Transverse colon (tissue), 4 donors: ENCODE data around the gene NHERF1.

Source experiments
- POLR2A ChIP-seq: fragments of 450-650 bp; IDR thresholded peaks from one replicate; pipeline ENCODE4 v1.6.1; 2016; ENCODE audit warnings: antibody characterized with exemption, mild to moderate bottlenecking, moderate library complexity
- POLR2AphosphoS5 ChIP-seq, 3 donors: sonication (generic); formaldehyde crosslinking; IDR thresholded peaks; one replicate each; pipeline ENCODE4 v1.6.1; 2016; ENCODE audit warnings: antibody characterized with exemption in 3 of 3
- TF ChIP-seq, protein P1 (sequence below), 5 experiments: fragments of 200-600 bp in 3 of 5; fragments of 450-650 bp in 2 of 5; sonication (generic) in 3 of 5; IDR thresholded peaks; 1 replicate in 2 of 5; 2 replicates in 3 of 5; pipeline ENCODE4 v1.5.1; 2016 to 2017; ENCODE audit warnings: antibody characterized with exemption in 5 of 5, inconsistent platforms in 3 of 5, mild to moderate bottlenecking in 2 of 5, moderate library complexity in 1 of 5

DNA sequence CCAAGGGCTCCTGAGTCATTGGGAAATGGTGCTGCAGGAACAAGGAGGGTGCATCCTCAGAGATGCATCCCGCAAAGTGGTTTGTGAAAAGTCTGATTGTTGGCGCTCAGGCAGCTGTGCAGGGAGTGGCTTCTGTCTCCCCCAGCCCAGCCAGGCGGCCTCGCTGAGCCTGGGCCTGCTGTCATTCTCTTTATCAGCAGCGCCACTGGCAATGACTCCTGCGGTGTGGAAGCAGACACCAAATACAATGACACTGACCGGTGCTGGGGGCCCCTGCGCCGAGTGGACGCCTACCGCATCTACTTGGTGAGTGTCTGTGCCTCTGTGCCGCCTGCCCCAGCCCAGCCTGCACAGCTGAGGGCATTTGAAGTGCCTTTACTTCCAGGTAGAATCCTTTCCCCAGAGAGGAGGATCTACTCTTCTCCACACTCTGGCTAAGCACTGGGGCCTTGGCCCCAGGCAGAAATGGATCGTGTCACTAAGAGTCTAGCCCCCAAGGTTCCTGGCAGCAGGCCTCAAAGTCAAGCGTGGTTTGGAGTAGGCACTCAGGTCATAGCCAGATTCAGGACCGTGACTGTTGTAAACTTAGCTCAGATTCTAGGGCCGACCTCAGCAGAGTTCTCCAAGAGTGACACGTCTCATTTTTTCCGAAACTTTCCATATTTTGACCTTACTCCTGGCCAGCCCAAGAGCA lies 47.0 kb downstream of the NHERF1 start:
- TF ChIP-seq, protein P1, sequence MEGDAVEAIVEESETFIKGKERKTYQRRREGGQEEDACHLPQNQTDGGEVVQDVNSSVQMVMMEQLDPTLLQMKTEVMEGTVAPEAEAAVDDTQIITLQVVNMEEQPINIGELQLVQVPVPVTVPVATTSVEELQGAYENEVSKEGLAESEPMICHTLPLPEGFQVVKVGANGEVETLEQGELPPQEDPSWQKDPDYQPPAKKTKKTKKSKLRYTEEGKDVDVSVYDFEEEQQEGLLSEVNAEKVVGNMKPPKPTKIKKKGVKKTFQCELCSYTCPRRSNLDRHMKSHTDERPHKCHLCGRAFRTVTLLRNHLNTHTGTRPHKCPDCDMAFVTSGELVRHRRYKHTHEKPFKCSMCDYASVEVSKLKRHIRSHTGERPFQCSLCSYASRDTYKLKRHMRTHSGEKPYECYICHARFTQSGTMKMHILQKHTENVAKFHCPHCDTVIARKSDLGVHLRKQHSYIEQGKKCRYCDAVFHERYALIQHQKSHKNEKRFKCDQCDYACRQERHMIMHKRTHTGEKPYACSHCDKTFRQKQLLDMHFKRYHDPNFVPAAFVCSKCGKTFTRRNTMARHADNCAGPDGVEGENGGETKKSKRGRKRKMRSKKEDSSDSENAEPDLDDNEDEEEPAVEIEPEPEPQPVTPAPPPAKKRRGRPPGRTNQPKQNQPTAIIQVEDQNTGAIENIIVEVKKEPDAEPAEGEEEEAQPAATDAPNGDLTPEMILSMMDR (IDR thresholded peaks at IDR 0.05), result no peak
- TF ChIP-seq POLR2AphosphoS5 (IDR thresholded peaks at IDR 0.05), result no peak
- TF ChIP-seq POLR2A, result no peak
